Gastroesophageal sphincter (tissue), 3 donors: ENCODE results near the gene UNC13B.

Experiments
- CTCF ChIP-seq, 4 experiments: fragments of 200-600 bp in 2 of 4; fragments of 450-650 bp in 2 of 4; sonication (generic) in 1 of 4; IDR thresholded peaks; one replicate each; pipeline ENCODE4 v1.5.1; 2017 to 2019; ENCODE audit warnings: antibody characterized with exemption in 4 of 4, mild to moderate bottlenecking in 2 of 4, moderate library complexity in 2 of 4
- EP300 ChIP-seq: sonication (generic); formaldehyde crosslinking; IDR thresholded peaks from one replicate; pipeline ENCODE4 v1.6.1; 2017; ENCODE audit warnings: antibody characterized with exemption, mild to moderate bottlenecking
- POLR2A ChIP-seq, 2 donors: fragments of 450-650 bp; IDR thresholded peaks; one replicate each; pipeline ENCODE4 v1.6.1; 2017; ENCODE audit warnings: antibody characterized with exemption in 2 of 2, mild to moderate bottlenecking in 2 of 2, moderate library complexity in 1 of 2

DNA sequence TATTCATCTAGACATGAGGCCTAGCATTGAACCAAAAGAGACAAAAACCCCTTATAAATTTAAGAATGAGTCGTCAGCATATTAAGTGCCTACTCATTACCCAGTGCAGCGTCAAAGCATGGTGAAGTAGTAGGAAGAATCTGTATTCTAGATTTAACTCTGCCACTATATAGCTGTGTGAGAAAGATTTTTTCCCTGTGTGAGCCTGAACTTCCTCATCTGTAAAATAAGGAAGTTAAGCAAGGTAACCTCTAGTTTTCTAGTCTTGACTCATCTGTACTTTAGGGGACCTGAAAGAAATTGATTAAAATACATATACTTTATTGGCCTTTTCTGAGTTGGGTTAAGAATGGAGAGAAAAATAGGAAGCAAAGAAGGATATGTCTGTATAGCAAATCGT, 246.0 kb downstream of the UNC13B start:
- TF ChIP-seq CTCF (IDR thresholded peaks at IDR 0.05) (no peak), POLR2A (IDR thresholded peaks at IDR 0.05) (no peak), EP300 (no peak)
